ENCODE results near the gene CXorf49B. TPM values are rescaled to one million over a fixed set of nuclear protein-coding genes. Genes with fewer than 3 reads are reported as not detected.
"Not testable (repeated sequence)": the region's sequence is repeated elsewhere in the genome, so short reads cannot be mapped to it uniquely, and the experiment has no call there.

CXorf49B gene
- not detected for total RNA-seq

DNA sequence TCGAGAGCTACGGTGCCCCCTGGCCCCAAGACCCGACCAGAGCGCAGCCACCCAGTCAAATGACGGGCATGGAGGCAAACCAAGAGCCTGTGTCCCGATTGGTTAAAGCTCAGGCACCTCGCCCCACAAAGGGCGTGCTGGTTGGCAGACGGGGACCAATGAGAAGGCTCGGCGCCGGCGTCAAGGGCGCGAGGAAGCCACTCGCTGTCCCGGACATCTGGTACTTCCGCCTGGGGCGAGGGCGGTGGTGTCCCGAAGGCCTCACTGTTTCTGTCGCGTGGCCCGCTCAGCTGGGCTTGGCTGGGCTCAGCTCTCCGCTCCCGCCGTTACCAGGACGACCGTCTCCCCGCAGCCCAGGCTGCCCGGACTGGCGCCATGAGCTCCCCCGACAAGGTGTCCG is at the start of gene CXorf49B:
CXorf49B (plus strand) TSS at position 301 of the 400 bp plus-strand sequence; CDS start at position 376, 75 bp downstream.
- ATAC-seq; DNase-seq; H3K9me3 Mint-ChIP-seq; H3K27me3 Mint-ChIP-seq (ENCODE audit: low read depth); H3K4me3 Mint-ChIP-seq; H3K4me1 Mint-ChIP-seq (ENCODE audit: low read depth); H3K36me3 Mint-ChIP-seq (ENCODE audit: insufficient read depth): not testable (repeated sequence)

DNA sequence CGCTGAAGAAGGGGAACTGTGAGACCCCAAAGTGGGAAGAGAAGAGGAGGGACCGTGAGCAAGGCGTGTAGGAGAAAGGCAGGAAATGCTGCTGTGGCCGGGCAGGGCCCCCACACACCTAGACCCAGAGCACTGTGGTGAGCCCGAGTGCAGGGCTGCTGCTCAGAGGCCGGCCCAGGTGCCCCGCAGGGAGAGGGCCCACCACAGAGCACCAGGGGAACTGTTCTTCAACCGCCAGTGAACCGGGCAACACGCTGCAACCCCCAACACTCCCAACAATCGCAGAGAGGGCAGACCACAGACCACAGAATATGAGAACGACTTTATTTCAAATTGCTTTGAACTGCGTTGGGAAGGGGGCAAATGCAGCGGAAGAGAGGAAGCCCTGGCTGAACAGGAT is 49.1 kb upstream of the CXorf49B start:
- ATAC-seq, result peak; percentile 34 to 51
- not testable (repeated sequence) for H3K36me3 Mint-ChIP-seq (ENCODE audit: insufficient read depth); H3K9me3 Mint-ChIP-seq; H3K4me3 Mint-ChIP-seq; DNase-seq; H3K27me3 Mint-ChIP-seq (ENCODE audit: low read depth); H3K4me1 Mint-ChIP-seq (ENCODE audit: low read depth)

- not testable (repeated sequence) for H3K4me3 Mint-ChIP-seq; DNase-seq; H3K36me3 Mint-ChIP-seq (ENCODE audit: insufficient read depth); H3K9me3 Mint-ChIP-seq; ATAC-seq; H3K4me1 Mint-ChIP-seq (ENCODE audit: low read depth); H3K27me3 Mint-ChIP-seq (ENCODE audit: low read depth)
Measured at GRCh38 chrX:71715551-71715950, 47.6 kb upstream of the CXorf49B start.

DNA sequence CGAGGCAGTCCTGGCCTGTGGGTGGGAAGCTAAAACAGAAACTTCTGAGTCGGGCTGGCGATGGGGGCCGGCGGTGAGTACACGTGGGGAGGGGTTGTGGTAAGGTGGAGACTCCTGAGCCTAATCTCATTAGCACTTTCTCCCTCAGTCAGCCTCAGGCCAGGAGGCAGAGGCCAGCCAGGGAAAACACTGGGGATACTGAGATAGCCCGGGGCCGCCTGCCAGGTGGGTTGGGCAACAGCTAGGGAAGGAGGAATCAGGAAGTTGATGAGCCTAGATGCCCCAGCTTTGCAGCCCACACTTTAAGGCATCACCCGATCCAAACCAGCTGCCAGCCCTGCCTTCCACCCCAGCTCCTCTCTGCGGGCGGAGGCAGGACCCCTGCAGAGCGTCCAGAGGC is 46.8 kb upstream of the CXorf49B start:
- not testable (repeated sequence) for H3K4me3 Mint-ChIP-seq; H3K9me3 Mint-ChIP-seq; ATAC-seq; H3K36me3 Mint-ChIP-seq (ENCODE audit: insufficient read depth); DNase-seq; H3K4me1 Mint-ChIP-seq (ENCODE audit: low read depth); H3K27me3 Mint-ChIP-seq (ENCODE audit: low read depth)

DNA sequence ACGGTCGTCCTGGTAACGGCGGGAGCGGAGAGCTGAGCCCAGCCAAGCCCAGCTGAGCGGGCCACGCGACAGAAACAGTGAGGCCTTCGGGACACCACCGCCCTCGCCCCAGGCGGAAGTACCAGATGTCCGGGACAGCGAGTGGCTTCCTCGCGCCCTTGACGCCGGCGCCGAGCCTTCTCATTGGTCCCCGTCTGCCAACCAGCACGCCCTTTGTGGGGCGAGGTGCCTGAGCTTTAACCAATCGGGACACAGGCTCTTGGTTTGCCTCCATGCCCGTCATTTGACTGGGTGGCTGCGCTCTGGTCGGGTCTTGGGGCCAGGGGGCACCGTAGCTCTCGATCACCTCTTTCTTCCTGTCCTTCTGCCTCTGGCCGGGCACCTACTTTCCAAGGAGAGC is 45.0 kb upstream of the CXorf49B start, which contains the start of gene CXorf49:
CXorf49 (minus strand) TSS at position 101 of the 400 bp plus-strand sequence. CDS start 134 bp downstream, outside the sequence.
- H3K4me1 Mint-ChIP-seq (ENCODE audit: low read depth); H3K4me3 Mint-ChIP-seq; H3K9me3 Mint-ChIP-seq; H3K36me3 Mint-ChIP-seq (ENCODE audit: insufficient read depth); DNase-seq; ATAC-seq; H3K27me3 Mint-ChIP-seq (ENCODE audit: low read depth): not testable (repeated sequence)

DNA sequence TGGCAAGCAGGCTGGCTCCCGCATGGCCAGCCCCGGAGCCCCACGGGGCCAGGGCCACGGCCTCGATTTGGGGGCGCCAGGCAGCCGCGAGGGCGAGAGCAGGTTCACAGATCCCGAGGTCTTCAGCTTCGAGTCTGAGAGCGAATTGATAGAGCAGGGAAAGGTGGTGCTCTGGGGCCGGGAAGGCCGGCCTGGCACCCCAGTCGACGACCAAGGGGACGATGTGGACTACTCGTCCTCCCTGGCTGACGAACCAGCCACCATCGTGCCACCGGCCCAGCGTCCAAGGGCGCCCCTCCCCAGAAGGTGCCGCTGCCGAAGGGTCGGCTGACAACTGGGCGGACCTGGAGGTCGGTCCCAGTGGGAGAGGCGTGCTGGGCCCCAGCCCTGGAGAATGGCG is 44.0 kb upstream of the CXorf49B start:
- H3K9me3 Mint-ChIP-seq; H3K36me3 Mint-ChIP-seq (ENCODE audit: insufficient read depth); H3K4me3 Mint-ChIP-seq; ATAC-seq; H3K4me1 Mint-ChIP-seq (ENCODE audit: low read depth); H3K27me3 Mint-ChIP-seq (ENCODE audit: low read depth); DNase-seq: not testable (repeated sequence)

- not testable (repeated sequence) for H3K9me3 Mint-ChIP-seq; H3K4me1 Mint-ChIP-seq (ENCODE audit: low read depth); H3K4me3 Mint-ChIP-seq; DNase-seq; H3K36me3 Mint-ChIP-seq (ENCODE audit: insufficient read depth); H3K27me3 Mint-ChIP-seq (ENCODE audit: low read depth)
- ATAC-seq, result peak; percentile 36 to 56
Measured at GRCh38 chrX:71720289-71720886, 42.8 kb upstream of the CXorf49B start.

GRCh38 chrX:71760688-71761281 is 2.4 kb upstream of the CXorf49B start:
- H3K9me3 Mint-ChIP-seq; H3K4me3 Mint-ChIP-seq; H3K36me3 Mint-ChIP-seq (ENCODE audit: insufficient read depth); H3K4me1 Mint-ChIP-seq (ENCODE audit: low read depth); H3K27me3 Mint-ChIP-seq (ENCODE audit: low read depth); DNase-seq: not testable (repeated sequence)
- peak; percentile 30 to 34 for ATAC-seq

- not testable (repeated sequence) for DNase-seq; ATAC-seq; H3K36me3 Mint-ChIP-seq (ENCODE audit: insufficient read depth); H3K4me1 Mint-ChIP-seq (ENCODE audit: low read depth); H3K4me3 Mint-ChIP-seq; H3K27me3 Mint-ChIP-seq (ENCODE audit: low read depth); H3K9me3 Mint-ChIP-seq
Measured at GRCh38 chrX:71764832-71765231, 1.7 kb downstream of the CXorf49B start.

GRCh38 chrX:71765613-71766012 is 2.5 kb downstream of the CXorf49B start:
- ATAC-seq; DNase-seq; H3K4me1 Mint-ChIP-seq (ENCODE audit: low read depth); H3K4me3 Mint-ChIP-seq; H3K9me3 Mint-ChIP-seq; H3K36me3 Mint-ChIP-seq (ENCODE audit: insufficient read depth); H3K27me3 Mint-ChIP-seq (ENCODE audit: low read depth): not testable (repeated sequence)

- not testable (repeated sequence) for H3K9me3 Mint-ChIP-seq; H3K27me3 Mint-ChIP-seq (ENCODE audit: low read depth); DNase-seq; H3K4me1 Mint-ChIP-seq (ENCODE audit: low read depth); H3K4me3 Mint-ChIP-seq; H3K36me3 Mint-ChIP-seq (ENCODE audit: insufficient read depth)
- peak; percentile 23 for ATAC-seq
Measured at GRCh38 chrX:71767134-71767533, 4.0 kb downstream of the CXorf49B start.

- peak; percentile 35 to 53 for ATAC-seq
- H3K27me3 Mint-ChIP-seq (ENCODE audit: low read depth); DNase-seq; H3K4me3 Mint-ChIP-seq; H3K36me3 Mint-ChIP-seq (ENCODE audit: insufficient read depth); H3K4me1 Mint-ChIP-seq (ENCODE audit: low read depth); H3K9me3 Mint-ChIP-seq: not testable (repeated sequence)
Measured at GRCh38 chrX:71778322-71778721, 15.2 kb downstream of the CXorf49B start.

DNA sequence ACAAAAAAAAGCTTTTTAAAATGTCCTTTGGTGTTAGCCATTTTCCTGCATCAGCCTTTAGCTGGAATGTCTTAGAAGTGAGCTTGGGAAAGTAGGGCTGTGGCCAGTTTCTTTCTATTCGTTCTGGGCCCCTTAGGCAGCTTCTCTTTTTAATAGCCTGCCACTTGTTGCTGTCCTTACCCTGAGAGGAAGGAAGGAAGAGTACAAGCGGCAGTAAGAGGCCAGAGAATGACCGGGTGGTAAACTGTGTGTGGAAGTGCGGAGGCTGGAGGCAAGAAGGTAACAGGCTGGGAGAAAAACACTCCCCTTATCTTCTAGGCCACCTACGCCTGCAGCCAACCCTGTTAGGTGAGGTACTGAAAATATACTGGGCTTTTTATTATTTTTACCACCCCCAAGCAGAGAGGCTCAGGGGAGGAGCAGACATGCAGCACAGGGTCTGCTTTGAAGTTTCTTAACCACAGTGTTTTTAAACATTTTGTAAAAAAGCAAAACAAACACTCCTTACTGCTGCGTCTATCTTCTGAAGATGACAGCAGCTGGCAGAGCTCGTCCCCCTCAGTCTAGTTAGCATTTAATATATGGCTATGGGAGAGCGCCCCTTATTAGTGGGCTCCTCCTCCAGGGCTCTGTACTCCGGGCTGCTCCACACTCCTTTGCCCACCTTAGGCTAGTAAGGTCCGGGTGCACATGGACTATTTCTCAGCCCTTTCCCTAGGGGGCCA is 19.2 kb downstream of the CXorf49B start:
- H3K4me1 Mint-ChIP-seq (ENCODE audit: low read depth); H3K9me3 Mint-ChIP-seq; H3K4me3 Mint-ChIP-seq; H3K36me3 Mint-ChIP-seq (ENCODE audit: insufficient read depth); DNase-seq; H3K27me3 Mint-ChIP-seq (ENCODE audit: low read depth): not testable (repeated sequence)
- ATAC-seq, result peak in 1 of 2 donors; percentile 35

- H3K4me1 Mint-ChIP-seq (ENCODE audit: low read depth); H3K4me3 Mint-ChIP-seq; DNase-seq; H3K9me3 Mint-ChIP-seq; H3K27me3 Mint-ChIP-seq (ENCODE audit: low read depth); H3K36me3 Mint-ChIP-seq (ENCODE audit: insufficient read depth): not testable (repeated sequence)
- peak in 1 of 2 donors; percentile 20 for ATAC-seq
Measured at GRCh38 chrX:71782950-71783299, 19.8 kb downstream of the CXorf49B start.
